ENCODE data around the gene ERICH3.

ERICH3 gene

DNA sequence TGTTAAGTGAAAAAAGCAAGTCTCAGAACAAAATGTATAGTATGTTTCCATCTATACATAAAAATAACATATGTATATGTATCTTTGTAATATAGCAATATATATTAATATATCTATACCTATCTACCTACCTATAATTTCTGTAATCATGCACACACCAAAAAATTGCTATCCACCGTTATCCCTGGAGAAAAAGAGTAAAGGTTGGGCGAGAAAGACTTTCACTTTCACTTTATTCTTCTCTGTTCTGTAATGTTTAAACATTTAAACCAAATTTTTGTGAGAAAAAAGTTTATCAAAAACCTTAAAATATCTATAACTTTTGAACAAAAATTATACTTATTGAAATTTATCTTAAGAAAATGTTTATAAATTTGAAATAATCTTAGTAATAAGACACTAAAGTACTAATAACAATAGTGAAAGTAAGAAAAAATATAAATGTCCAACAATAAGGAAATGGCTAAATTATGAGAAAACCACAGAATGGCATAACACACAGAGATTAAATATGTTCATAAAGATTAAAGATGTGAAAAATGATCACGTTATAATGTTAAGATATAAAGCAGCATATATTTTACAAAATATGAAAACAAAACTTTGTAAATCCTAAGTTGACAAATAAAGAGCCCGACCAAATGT, 87.2 kb downstream of the ERICH3 start:
- DNase-seq, result no peak

DNA sequence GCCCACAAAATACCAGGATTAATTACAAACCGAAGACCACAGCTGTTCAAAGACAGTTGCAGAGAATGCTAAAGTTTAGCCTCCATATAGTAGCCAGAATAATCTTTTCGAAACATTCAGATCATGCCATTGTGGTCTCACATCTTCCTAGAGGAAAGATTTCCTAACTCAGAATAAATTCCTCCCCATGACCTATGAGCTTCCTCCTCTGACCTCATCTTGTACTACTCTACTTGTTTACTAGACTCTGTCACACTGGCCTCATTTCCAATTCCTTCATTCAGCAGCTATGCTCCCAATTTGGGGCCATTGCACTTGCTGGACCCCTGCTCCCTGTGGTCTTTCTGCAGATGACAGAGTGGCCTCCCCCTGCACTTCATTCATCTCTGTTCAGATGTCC, 89.4 kb downstream of the ERICH3 start:
- no peak for DNase-seq

DNA sequence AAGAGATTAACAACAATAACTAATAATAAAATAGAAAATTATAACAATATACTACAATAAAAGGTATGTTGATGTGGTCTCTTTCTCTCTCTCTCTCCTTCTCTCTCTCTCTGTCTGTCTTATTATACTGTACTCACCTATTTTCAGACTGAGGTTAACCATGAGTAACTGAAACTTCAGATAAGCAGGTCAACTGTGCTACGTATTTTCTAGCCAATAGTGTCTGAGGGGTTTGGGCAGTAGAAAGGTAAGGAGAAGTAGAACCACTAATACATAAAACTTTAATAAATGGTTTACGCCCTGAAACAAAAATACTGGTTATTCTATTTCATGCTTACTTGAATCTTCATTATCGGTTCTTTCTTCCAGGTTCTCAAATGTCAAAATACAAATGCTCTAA, 90.2 kb downstream of the ERICH3 start:
- no peak for DNase-seq

DNA sequence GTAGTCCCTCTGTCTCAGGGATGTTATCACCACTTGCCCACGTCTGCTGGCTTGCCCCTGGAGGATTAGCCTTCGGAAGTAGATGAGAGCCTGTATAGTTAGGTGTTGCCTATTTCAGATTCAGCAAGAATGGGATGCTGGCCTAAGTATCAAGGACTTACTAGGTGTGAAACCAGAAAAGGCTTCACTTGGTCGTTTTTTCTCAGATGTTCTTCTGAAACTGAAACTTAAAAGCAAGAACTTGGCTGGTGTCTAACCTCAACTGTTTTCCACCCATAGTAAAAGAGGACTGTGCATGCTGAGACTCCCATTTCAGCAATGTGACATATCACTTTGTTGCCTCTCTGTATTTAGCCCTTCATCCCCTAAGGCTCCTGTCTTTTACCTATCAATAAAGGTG, 94.2 kb downstream of the ERICH3 start:
- no peak for DNase-seq

DNA sequence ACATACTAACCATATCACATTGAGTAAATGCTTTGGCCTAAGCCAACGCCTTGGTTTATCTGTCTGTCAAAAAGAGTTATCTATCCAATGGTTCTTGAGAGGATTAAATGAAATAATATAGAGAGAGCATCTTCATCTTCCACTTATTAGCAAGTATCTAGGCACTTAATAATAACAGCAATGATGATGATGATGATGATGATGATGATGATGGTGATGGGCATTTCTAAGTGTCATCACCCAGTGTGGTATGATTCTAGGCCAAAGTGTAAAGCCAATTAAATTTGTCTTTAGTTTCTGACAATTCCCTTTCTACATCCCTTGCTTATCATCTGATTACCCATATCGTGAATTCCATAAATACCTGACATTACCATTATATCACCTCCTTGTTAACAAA, 95.5 kb downstream of the ERICH3 start:
- DNase-seq, result no peak

DNA sequence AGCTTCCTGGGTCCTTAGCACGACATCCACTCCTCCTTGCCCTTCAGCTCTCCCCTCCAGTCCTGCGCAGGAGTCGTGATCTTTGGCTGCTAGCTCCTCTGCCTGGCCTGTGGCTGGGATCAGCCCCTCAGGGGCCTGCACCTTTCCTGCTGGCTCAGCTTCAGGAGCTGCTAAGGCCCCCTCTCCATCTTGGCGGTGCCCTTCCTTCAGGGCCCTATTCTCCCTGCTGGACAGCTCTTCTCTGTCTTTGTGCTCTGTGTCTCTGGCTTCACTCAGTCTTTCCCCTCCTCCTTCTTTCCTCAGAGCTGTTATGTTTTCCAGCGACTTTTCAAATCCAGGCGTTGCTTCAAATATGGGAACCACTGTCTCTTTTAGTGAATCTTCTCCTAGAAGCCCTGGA, 101.7 kb downstream of the ERICH3 start:
- no peak for DNase-seq

DNA sequence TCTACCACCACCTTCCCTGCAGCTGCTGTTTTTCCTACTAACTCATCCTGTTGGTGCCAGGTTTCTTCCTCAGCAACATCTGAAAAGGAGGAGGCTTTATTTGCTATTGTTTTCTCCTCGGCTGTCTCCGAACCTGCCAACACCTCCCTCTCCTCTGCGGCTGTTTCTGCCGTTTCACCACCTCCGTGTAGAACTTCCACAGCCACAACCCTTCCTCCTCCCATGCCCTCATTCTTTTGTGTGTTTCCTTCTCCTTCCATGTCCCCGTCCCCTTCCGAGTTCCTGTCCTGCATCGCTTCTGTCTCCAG, 102.1 kb downstream of the ERICH3 start:
- DNase-seq, result no peak

DNA sequence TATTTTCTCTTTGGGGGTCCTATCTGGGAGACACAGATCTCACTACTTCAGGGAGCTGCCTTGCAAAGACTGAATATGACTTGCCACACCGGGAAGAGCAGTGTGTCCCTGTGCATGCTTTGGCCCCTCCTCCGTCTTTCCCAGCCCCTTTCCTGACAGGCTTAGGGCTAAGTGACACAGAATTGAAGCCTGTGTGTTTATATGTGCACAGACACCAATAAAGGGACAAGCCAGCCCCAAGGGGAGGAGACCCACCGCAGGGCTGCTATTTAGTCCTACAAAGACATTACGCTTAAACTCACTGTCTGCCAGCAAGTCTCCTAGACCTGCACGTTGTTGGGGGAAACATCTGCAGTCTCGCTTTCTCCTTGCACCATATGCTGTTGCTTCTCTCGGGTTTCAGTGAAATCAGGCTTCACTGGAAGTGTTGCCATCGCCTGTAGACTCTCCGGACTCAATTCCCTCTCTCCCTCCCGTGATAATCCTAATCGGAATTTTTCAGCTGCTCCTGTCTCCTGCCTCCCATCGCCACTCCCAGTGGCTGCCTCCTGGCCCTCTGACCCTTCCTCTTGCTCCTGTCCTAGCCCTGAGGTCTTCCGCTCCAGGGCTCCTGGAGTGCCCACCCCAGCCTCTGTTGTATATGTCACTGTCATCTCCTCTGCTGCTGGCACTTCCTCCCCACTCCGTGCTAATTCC, 102.6 kb downstream of the ERICH3 start:
- no peak for DNase-seq

DNA sequence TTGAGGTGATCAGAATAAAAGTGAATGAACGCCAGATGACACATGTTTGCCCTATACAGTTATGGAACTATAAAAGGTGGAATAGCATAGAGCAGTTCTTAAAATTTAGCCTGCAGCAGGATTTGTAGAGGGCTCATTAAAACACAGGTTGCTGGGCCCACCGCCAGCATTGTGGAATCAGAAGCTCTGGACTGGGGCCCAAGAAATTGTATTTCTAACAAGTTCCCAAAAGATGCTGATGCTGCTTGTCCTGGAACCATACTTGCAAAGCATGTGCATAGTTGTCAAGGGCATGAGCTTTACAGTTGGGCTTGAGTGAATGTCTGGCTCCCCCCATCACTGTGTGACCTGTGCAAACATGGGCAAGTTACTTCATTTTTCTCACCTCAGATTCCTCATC, 123.7 kb downstream of the ERICH3 start:
- DNase-seq, result no peak

DNA sequence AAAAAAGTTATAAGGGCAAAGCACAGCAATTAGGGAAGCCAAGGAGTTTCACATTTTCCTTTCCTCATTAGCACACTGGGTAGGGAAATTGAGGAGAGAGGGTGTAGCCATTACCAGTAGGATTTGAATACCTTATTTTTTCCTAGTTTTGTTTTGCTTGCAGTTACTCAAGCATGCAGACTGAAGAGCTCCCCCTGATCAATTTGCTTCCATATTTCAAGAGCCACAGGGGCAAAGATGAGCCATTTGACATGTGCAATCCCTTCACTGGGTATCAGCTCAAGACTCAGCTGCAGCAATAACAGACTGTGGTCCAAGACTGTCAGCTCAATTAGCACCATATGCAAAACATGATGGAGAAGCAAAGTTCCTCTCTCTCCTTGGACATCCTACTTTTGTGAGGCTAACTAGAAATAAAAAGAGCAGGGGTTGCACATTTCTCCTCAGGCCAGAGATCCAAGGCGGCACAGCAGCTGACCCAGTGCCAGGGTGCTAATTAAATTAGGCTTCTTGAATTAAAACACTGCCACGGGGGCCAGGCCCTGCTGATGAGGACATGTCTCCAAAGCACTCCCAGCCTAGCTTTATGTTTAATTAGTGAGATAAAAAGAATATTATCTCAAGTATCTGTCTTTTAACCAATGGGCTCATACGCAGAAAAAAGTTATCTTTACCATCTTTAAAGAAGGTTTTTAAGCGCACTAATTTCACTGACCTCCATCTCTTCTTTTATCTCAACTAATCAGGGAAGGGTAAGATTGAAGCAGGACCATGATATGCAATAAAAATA, 124.4 kb downstream of the ERICH3 start:
- DNase-seq, result no peak

DNA sequence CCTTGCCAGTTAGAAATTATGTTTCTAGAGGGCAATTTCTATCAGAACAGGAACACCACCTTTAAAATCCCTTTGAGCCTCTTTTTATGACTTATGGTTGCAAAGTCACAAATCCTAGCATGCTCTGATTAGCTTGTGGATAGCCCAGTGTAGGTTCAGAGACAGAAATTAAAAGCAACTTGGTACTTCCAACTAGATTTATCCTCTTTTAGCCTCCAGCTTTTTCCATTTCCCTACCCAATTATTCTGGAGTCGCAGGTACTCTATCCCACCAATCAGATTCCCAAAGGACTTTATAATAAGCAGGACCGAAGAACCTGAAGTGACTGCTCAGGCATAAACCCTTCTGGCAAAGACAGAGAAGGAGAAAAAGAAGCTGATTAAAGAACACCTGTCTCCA, 127.8 kb downstream of the ERICH3 start:
- no peak for DNase-seq

DNA sequence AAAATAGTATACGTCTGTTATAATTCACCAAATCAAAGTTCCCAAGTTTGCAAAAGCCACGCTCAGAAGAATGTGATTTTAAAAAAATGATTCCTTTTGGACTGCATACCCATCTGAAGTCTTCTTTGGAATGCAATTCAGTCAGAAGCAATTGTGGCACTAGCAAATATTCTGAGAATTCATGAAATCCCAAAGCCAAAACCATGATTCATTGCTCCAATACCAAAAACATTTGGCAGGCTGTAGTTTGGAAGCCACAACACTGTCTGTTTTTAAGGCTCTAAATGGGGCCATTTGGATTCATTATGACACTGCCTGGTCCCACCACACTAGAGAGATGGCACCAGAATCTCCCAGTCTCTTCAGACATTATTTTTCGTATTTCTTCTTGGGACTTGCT, 139.4 kb downstream of the ERICH3 start:
- no peak for DNase-seq

DNA sequence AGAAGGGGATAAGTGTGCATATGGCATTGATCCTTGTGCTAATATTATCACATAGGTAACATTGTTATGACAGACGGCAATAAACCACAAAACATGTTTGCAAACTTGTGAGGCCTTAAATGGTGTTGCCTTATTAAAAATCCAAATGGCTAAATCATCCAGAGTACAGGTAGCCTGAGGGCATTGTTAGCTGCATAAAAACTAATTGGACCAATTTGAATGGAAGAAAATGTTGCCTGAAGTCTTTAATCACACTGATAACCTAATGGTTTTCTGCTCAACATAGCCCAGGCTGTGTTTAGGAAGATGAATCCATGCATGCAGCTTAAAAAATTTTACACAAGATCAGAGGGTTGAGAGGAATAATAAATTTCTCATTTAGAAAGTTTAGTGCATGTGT, 141.8 kb downstream of the ERICH3 start:
- no peak for DNase-seq

DNA sequence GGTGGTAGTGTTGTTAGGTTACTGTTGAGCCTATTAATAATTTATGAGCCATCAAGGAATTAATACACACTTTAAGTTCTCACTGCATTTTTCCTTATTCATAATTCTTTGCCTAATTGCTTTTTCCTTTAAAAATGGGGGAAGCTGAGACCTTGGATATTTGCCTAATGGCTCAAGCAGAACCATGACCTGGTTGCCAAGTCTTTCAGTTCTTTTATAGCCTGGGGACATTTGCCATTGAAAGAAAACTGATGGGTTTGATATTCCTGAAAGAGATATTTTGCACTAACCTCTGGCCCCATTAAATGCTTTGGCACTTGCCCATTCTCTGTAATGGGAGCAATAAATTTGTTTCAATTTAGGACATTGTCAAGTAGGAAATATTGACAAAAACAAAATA, 142.7 kb downstream of the ERICH3 start:
- DNase-seq, result no peak

DNA sequence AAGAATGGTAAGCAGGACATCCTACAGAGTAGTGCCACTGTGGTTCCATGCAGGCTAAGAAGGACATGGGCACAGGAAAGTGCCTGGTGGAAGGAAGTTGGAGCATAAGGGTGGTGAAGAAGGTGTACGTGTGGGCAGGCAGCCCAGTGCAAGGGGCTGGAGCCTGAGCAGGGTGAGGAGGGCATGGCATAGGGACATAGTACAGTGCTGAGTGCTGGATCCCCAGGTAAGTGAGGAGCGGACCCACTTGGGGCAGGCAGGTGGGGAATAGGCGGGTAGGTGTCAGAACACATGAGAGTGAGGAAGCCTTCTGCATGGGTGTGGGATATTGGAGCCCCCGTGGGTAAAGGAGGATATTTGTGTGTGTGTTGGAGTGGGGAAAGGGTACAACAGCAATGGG, 145.5 kb downstream of the ERICH3 start:
- DNase-seq, result no peak

DNA sequence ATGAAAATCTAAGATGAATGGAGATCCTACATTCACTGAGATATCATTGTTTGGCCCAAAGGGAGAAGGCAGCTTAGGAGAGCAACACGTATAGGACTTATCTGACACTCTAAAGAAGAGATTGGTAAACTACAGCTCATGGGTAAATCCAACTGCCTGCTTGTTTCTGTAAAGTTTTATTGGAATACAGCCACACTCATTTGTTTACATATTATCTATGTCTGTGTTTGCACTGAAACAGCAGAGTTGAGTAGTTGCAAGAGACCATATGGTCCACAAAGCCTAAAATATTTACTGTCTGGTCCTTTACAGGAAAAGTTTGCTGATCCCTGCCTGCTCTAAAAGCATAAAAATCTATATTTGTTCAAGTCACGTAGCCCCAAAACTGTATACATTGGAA, 146.9 kb downstream of the ERICH3 start:
- no peak for DNase-seq

DNA sequence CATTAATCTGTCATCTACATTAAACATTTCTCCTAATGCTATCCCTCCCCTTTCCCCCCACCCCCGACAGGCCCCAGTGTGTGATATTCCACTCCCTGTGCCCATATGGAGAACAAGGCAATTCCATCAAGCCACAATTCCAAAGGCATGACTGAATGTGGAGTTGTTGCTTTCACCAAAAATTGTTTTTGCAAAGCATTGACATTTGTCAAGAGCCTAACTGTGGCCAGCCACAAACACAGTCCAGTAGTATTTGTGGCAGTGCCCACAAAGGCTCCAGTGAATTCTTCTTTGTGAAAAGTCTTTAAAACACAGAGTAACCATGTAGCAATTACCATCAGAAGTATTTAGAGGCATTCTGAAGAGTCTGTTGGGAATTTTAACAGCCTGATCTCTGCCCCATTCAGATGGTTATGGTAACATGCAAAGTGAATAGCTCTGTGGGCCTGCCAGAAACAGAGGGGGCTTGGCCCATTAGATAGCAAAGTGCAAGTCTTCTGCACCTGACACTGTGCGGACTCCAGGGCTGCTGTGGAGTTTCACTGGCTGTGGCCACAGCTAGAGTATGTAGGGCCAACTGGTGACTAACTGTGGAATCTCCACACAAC, 149.6 kb downstream of the ERICH3 start:
- no peak for DNase-seq

DNA sequence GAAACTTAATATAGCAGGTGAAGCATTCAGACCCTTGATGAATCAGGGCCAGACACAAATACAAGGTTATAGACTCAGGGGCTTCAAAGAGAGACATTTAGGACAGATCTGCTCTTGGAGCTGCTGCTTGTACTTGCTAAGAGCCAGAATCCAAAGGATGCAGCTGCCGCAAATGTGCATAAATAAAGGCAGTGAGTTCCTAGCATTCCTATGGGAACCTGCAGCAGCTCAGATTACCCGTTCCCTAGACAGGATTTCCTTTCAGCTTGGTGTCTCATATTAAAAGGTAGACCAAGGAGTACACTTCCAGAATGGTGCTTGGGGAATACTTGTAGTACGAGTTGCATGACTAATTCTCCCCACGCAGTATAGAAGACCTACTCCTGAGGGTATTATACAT, 151.4 kb downstream of the ERICH3 start:
- no peak for DNase-seq

All from hematopoietic multipotent progenitor cell treated with erythropoietin and hydrocortisone succinate and interleukin-3 and kit ligand, for 4 days (in vitro differentiated cells).